Measurements from ENCODE around the gene LRRC71.
"Not testable (repeated sequence)": the region's sequence is repeated elsewhere in the genome, so short reads cannot be mapped to it uniquely, and the experiment has no call there.

The LRRC71 gene

GRCh38 chr1:156924478-156925153 is 4.2 kb downstream of the LRRC71 start:
- Histone ChIP-seq H3K4me1 (ENCODE audit: control insufficient read depth, insufficient read depth, low read length) (peaks cover 22% of the 10 kb centered on the region), H3K9ac (ENCODE audit: low read depth, low read length) (no peak overlapping the region), H3K36me3 (ENCODE audit: insufficient read depth, low read length) (no peaks in the 10 kb centered on the region), H3K4me2 (ENCODE audit: low read length) (no peak overlapping the region), H3K9me3 (replicated peaks; ENCODE audit: low read length) (no peaks in the 10 kb centered on the region), H3K27me3 (ENCODE audit: control insufficient read depth, insufficient read depth, low read length) (peaks cover 86% of the 10 kb centered on the region), H3K4me3 (ENCODE audit: low read length) (no peak overlapping the region)

- Histone ChIP-seq H3K9ac (ENCODE audit: low read depth, low read length) (no peak overlapping the region), H3K9me3 (replicated peaks; ENCODE audit: low read length) (no peaks in the 10 kb centered on the region), H3K4me3 (ENCODE audit: low read length) (no peak overlapping the region), H3K4me1 (ENCODE audit: control insufficient read depth, insufficient read depth, low read length) (peaks cover 17% of the 10 kb centered on the region), H3K27me3 (ENCODE audit: control insufficient read depth, insufficient read depth, low read length) (peaks cover 90% of the 10 kb centered on the region), H3K4me2 (ENCODE audit: low read length) (no peak overlapping the region), H3K36me3 (ENCODE audit: insufficient read depth, low read length) (no peaks in the 10 kb centered on the region)
Observed at GRCh38 chr1:156925154-156926010, 5.0 kb downstream of the LRRC71 start.

GRCh38 chr1:156926175-156926574 is 5.7 kb downstream of the LRRC71 start:
- H3K4me3 ChIP-seq (ENCODE audit: low read length) = no peak overlapping the region
- no peaks in the 10 kb centered on the region for H3K36me3 ChIP-seq (ENCODE audit: insufficient read depth, low read length)
- H3K9ac ChIP-seq (ENCODE audit: low read depth, low read length) = no peak overlapping the region
- no peak overlapping the region for H3K4me2 ChIP-seq (ENCODE audit: low read length)
- H3K27me3 ChIP-seq (ENCODE audit: control insufficient read depth, insufficient read depth, low read length) = peaks cover 88% of the 10 kb centered on the region
- H3K9me3 ChIP-seq (replicated peaks; ENCODE audit: low read length) = no peaks in the 10 kb centered on the region
- H3K4me1 ChIP-seq (ENCODE audit: control insufficient read depth, insufficient read depth, low read length) = peaks cover 13% of the 10 kb centered on the region

GRCh38 chr1:156926695-156927094 is 6.3 kb downstream of the LRRC71 start:
- H3K4me1 ChIP-seq (ENCODE audit: control insufficient read depth, insufficient read depth, low read length) = peaks cover 13% of the 10 kb centered on the region
- not testable (repeated sequence) for H3K4me2 ChIP-seq (ENCODE audit: low read length); H3K9me3 ChIP-seq (replicated peaks; ENCODE audit: low read length); H3K36me3 ChIP-seq (ENCODE audit: insufficient read depth, low read length); H3K4me3 ChIP-seq (ENCODE audit: low read length); H3K9ac ChIP-seq (ENCODE audit: low read depth, low read length)
- peaks cover 83% of the 10 kb centered on the region for H3K27me3 ChIP-seq (ENCODE audit: control insufficient read depth, insufficient read depth, low read length)

- no peaks in the 10 kb centered on the region for H3K36me3 ChIP-seq (ENCODE audit: insufficient read depth, low read length)
- peaks cover 13% of the 10 kb centered on the region for H3K4me1 ChIP-seq (ENCODE audit: control insufficient read depth, insufficient read depth, low read length)
- H3K27me3 ChIP-seq (ENCODE audit: control insufficient read depth, insufficient read depth, low read length) = peaks cover 76% of the 10 kb centered on the region
- no peak overlapping the region for H3K9ac ChIP-seq (ENCODE audit: low read depth, low read length)
- H3K9me3 ChIP-seq (replicated peaks; ENCODE audit: low read length) = no peaks in the 10 kb centered on the region
- H3K4me3 ChIP-seq (ENCODE audit: low read length) = peak overlapping the region; percentile 54
- peak overlapping the region; percentile 79 for H3K4me2 ChIP-seq (ENCODE audit: low read length)
Observed at GRCh38 chr1:156927215-156928042, 7.0 kb downstream of the LRRC71 start.

- Histone ChIP-seq H3K9ac (ENCODE audit: low read depth, low read length) (no peak overlapping the region), H3K4me2 (ENCODE audit: low read length) (peak overlapping the region; percentile 79), H3K4me1 (ENCODE audit: control insufficient read depth, insufficient read depth, low read length) (peaks cover 13% of the 10 kb centered on the region), H3K9me3 (replicated peaks; ENCODE audit: low read length) (no peaks in the 10 kb centered on the region), H3K36me3 (ENCODE audit: insufficient read depth, low read length) (no peaks in the 10 kb centered on the region), H3K27me3 (ENCODE audit: control insufficient read depth, insufficient read depth, low read length) (peaks cover 69% of the 10 kb centered on the region), H3K4me3 (ENCODE audit: low read length) (no peak overlapping the region)
Observed at GRCh38 chr1:156928043-156928602, 7.7 kb downstream of the LRRC71 start.

- Histone ChIP-seq H3K9ac (ENCODE audit: low read depth, low read length) (no peak overlapping the region), H3K4me2 (ENCODE audit: low read length) (no peak overlapping the region), H3K36me3 (ENCODE audit: insufficient read depth, low read length) (no peaks in the 10 kb centered on the region), H3K27me3 (ENCODE audit: control insufficient read depth, insufficient read depth, low read length) (peaks cover 53% of the 10 kb centered on the region), H3K9me3 (replicated peaks; ENCODE audit: low read length) (no peaks in the 10 kb centered on the region), H3K4me3 (ENCODE audit: low read length) (no peak overlapping the region), H3K4me1 (ENCODE audit: control insufficient read depth, insufficient read depth, low read length) (peaks cover 8% of the 10 kb centered on the region)
Observed at GRCh38 chr1:156929596-156930238, 9.3 kb downstream of the LRRC71 start.

- Histone ChIP-seq H3K27me3 (ENCODE audit: control insufficient read depth, insufficient read depth, low read length) (peaks cover 46% of the 10 kb centered on the region), H3K36me3 (ENCODE audit: insufficient read depth, low read length) (peaks cover 4% of the 10 kb centered on the region), H3K4me1 (ENCODE audit: control insufficient read depth, insufficient read depth, low read length) (peaks cover 8% of the 10 kb centered on the region), H3K4me3 (ENCODE audit: low read length) (no peak overlapping the region), H3K9ac (ENCODE audit: low read depth, low read length) (no peak overlapping the region), H3K9me3 (replicated peaks; ENCODE audit: low read length) (no peaks in the 10 kb centered on the region), H3K4me2 (ENCODE audit: low read length) (no peak overlapping the region)
Observed at GRCh38 chr1:156930483-156930882, 10.1 kb downstream of the LRRC71 start.

- Histone ChIP-seq H3K4me1 (ENCODE audit: control insufficient read depth, insufficient read depth, low read length) (peaks cover 8% of the 10 kb centered on the region), H3K4me2 (ENCODE audit: low read length) (no peak overlapping the region), H3K9me3 (replicated peaks; ENCODE audit: low read length) (no peaks in the 10 kb centered on the region), H3K27me3 (ENCODE audit: control insufficient read depth, insufficient read depth, low read length) (peaks cover 37% of the 10 kb centered on the region), H3K4me3 (ENCODE audit: low read length) (no peak overlapping the region), H3K9ac (ENCODE audit: low read depth, low read length) (no peak overlapping the region), H3K36me3 (ENCODE audit: insufficient read depth, low read length) (peaks cover 11% of the 10 kb centered on the region)
Observed at GRCh38 chr1:156931211-156931952, 10.9 kb downstream of the LRRC71 start.

- peaks cover 18% of the 10 kb centered on the region for H3K36me3 ChIP-seq (ENCODE audit: insufficient read depth, low read length)
- no peaks in the 10 kb centered on the region for H3K9me3 ChIP-seq (replicated peaks; ENCODE audit: low read length)
- no peak overlapping the region for H3K4me3 ChIP-seq (ENCODE audit: low read length)
- H3K4me1 ChIP-seq (ENCODE audit: control insufficient read depth, insufficient read depth, low read length) = peaks cover 8% of the 10 kb centered on the region
- H3K4me2 ChIP-seq (ENCODE audit: low read length) = no peak overlapping the region
- H3K27me3 ChIP-seq (ENCODE audit: control insufficient read depth, insufficient read depth, low read length) = peaks cover 31% of the 10 kb centered on the region
- H3K9ac ChIP-seq (ENCODE audit: low read depth, low read length) = no peak overlapping the region
Observed at GRCh38 chr1:156931974-156932710, 11.7 kb downstream of the LRRC71 start.
